ENCODE data around the gene KIAA1328. TPM values are rescaled to one million over a fixed set of nuclear protein-coding genes. Genes with fewer than 3 reads are reported as not detected.

The KIAA1328 gene
- total and polyA plus RNA-seq, 2 experiments from 2014 or later = 3.5 to 3.9 TPM

- Histone ChIP-seq H3K4me3 (no peak overlapping the region), H4K20me1 (ENCODE audit: insufficient read depth) (no peaks in the 10 kb centered on the region), H3K4me2 (ENCODE audit: unreplicated experiment) (no peak overlapping the region), H3K9me3 (ENCODE audit: low read depth) (no peaks in the 10 kb centered on the region), H3K27me3 (replicated peaks; ENCODE audit: insufficient read depth) (no peaks in the 10 kb centered on the region), H3K79me2 (ENCODE audit: insufficient read depth) (peaks cover 32% of the 10 kb centered on the region), H3K36me3 (ENCODE audit: low read depth) (no peaks in the 10 kb centered on the region), H2AFZ (no peak overlapping the region), H3F3A (ENCODE audit: insufficient read depth) (0 out of 2 replicates have a peak, but pooled peaks cover 12% of the 10 kb centered on the region), H3K9me2 (ENCODE audit: insufficient read depth) (no peaks in the 10 kb centered on the region), H3K27ac (no peak overlapping the region), H3K9ac (no peak overlapping the region), H3K4me1 (ENCODE audit: insufficient read depth) (peaks cover 21% of the 10 kb centered on the region)
- TF ChIP-seq EZH2phosphoT487 (IDR thresholded peaks at IDR 0.05; ENCODE audit: insufficient read depth, low read depth) = no peak
- TF ChIP-seq EZH2 (IDR thresholded peaks at IDR 0.05; ENCODE audit: insufficient read depth, poor library complexity, severe bottlenecking) = no peak
- DNase-seq = peak; percentile 69
- WGBS, 2 experiments (ENCODE audit: low coverage in 1 of 2, low lambda C conversion rate in 2 of 2, missing lambda C conversion rate in 2 of 2) = 0% methylated on average over 1 of the region's 1 CpG
- in situ Hi-C loops (cut with MboI) = no loop called here
Observed at GRCh38 chr18:36831139-36831538, 2.2 kb downstream of the KIAA1328 start.

- TF ChIP-seq EZH2phosphoT487 (IDR thresholded peaks at IDR 0.05; ENCODE audit: insufficient read depth, low read depth) (no peak), EZH2 (IDR thresholded peaks at IDR 0.05; ENCODE audit: insufficient read depth, poor library complexity, severe bottlenecking) (no peak)
- H3K4me1 ChIP-seq (ENCODE audit: insufficient read depth) = peaks cover 14% of the 10 kb centered on the region; the same call in 1 of the 2 replicates
- no peaks in the 10 kb centered on the region for H4K20me1 ChIP-seq (ENCODE audit: insufficient read depth)
- peaks cover 13% of the 10 kb centered on the region for H3K79me2 ChIP-seq (ENCODE audit: insufficient read depth)
- H3F3A ChIP-seq (ENCODE audit: insufficient read depth) = 0 out of 2 replicates have a peak, but pooled peaks cover 7% of the 10 kb centered on the region
- in situ Hi-C loops (cut with MboI) = no loop called here
- no peaks in the 10 kb centered on the region for H3K36me3 ChIP-seq (ENCODE audit: low read depth)
- no peak overlapping the region for H2AFZ ChIP-seq
- no peak for DNase-seq
- H3K27me3 ChIP-seq (replicated peaks; ENCODE audit: insufficient read depth) = no peaks in the 10 kb centered on the region
- no peaks in the 10 kb centered on the region for H3K9me3 ChIP-seq (ENCODE audit: low read depth)
- H3K4me3 ChIP-seq = no peak overlapping the region
- H3K9me2 ChIP-seq (ENCODE audit: insufficient read depth) = 0 out of 2 replicates have a peak, but pooled peaks cover 3% of the 10 kb centered on the region
- H3K4me2 ChIP-seq (ENCODE audit: unreplicated experiment) = no peak overlapping the region
- no peak overlapping the region for H3K27ac ChIP-seq
- no peak overlapping the region for H3K9ac ChIP-seq
- 94 to 98% methylated on average over 2 of the region's 2 CpGs for WGBS, 2 experiments (ENCODE audit: low coverage in 1 of 2, low lambda C conversion rate in 2 of 2, missing lambda C conversion rate in 2 of 2)
Observed at GRCh38 chr18:36833120-36833519, 4.2 kb downstream of the KIAA1328 start.

- H3K9ac ChIP-seq = no peak overlapping the region
- no peak for DNase-seq
- 96 to 98% methylated on average over 1 of the region's 1 CpG for WGBS, 2 experiments (ENCODE audit: low coverage in 1 of 2, low lambda C conversion rate in 2 of 2, missing lambda C conversion rate in 2 of 2)
- H3K4me1 ChIP-seq (ENCODE audit: insufficient read depth) = peaks cover 4% of the 10 kb centered on the region; the same call in 1 of the 2 replicates
- 0 out of 2 replicates have a peak, but pooled peaks cover 3% of the 10 kb centered on the region for H3K9me2 ChIP-seq (ENCODE audit: insufficient read depth)
- H3F3A ChIP-seq (ENCODE audit: insufficient read depth) = no peaks in the 10 kb centered on the region
- in situ Hi-C loops (cut with MboI) = no loop called here
- H3K27me3 ChIP-seq (replicated peaks; ENCODE audit: insufficient read depth) = no peaks in the 10 kb centered on the region
- H3K27ac ChIP-seq = no peak overlapping the region
- H3K9me3 ChIP-seq (ENCODE audit: low read depth) = no peaks in the 10 kb centered on the region
- no peak overlapping the region for H3K4me2 ChIP-seq (ENCODE audit: unreplicated experiment)
- no peak overlapping the region for H2AFZ ChIP-seq
- no peak for TF ChIP-seq EZH2phosphoT487 (IDR thresholded peaks at IDR 0.05; ENCODE audit: insufficient read depth, low read depth)
- no peak for TF ChIP-seq EZH2 (IDR thresholded peaks at IDR 0.05; ENCODE audit: insufficient read depth, poor library complexity, severe bottlenecking)
- peaks cover under 1% of the 10 kb centered on the region; the same call in 1 of the 2 replicates for H3K79me2 ChIP-seq (ENCODE audit: insufficient read depth)
- H3K4me3 ChIP-seq = no peak overlapping the region
- H3K36me3 ChIP-seq (ENCODE audit: low read depth) = no peaks in the 10 kb centered on the region
- no peaks in the 10 kb centered on the region for H4K20me1 ChIP-seq (ENCODE audit: insufficient read depth)
Observed at GRCh38 chr18:36835927-36836326, 7.0 kb downstream of the KIAA1328 start.

- Histone ChIP-seq H2AFZ (no peak overlapping the region), H3K4me3 (no peak overlapping the region), H3K4me1 (ENCODE audit: insufficient read depth) (no peaks in the 10 kb centered on the region), H4K20me1 (ENCODE audit: insufficient read depth) (no peaks in the 10 kb centered on the region), H3K79me2 (ENCODE audit: insufficient read depth) (no peaks in the 10 kb centered on the region), H3F3A (ENCODE audit: insufficient read depth) (no peaks in the 10 kb centered on the region), H3K9me2 (ENCODE audit: insufficient read depth) (0 out of 2 replicates have a peak, but pooled peaks cover 3% of the 10 kb centered on the region), H3K27me3 (replicated peaks; ENCODE audit: insufficient read depth) (no peaks in the 10 kb centered on the region), H3K9me3 (ENCODE audit: low read depth) (no peaks in the 10 kb centered on the region), H3K9ac (no peak overlapping the region), H3K4me2 (ENCODE audit: unreplicated experiment) (no peak overlapping the region), H3K27ac (no peak overlapping the region), H3K36me3 (ENCODE audit: low read depth) (no peaks in the 10 kb centered on the region)
- no peak for DNase-seq
- WGBS, 2 experiments (ENCODE audit: low coverage in 1 of 2, low lambda C conversion rate in 2 of 2, missing lambda C conversion rate in 2 of 2) = 92 to 94% methylated on average over 4 of the region's 4 CpGs
- no peak for TF ChIP-seq EZH2 (IDR thresholded peaks at IDR 0.05; ENCODE audit: insufficient read depth, poor library complexity, severe bottlenecking)
- TF ChIP-seq EZH2phosphoT487 (IDR thresholded peaks at IDR 0.05; ENCODE audit: insufficient read depth, low read depth) = no peak
- in situ Hi-C loops (cut with MboI) = no loop called here
Observed at GRCh38 chr18:36839835-36840234, 10.9 kb downstream of the KIAA1328 start.
